ENCODE data around the gene ZNF79. TPM values are rescaled to one million over a fixed set of nuclear protein-coding genes. Genes with fewer than 3 reads are reported as not detected.

ZNF79 gene
- total and polyA plus RNA-seq, 9 of the 15 experiments (the other 6 are each of a cell fraction or from before 2014, with no cell fraction given): 0.62 to 7.0 (median 4.1) TPM

- TF ChIP-seq E2F1 (CRISPR knock-in tag; IDR thresholded peaks at IDR 0.05) (peak; percentile 68; the same call in 1 of the 2 replicates), POLR3G (IDR thresholded peaks at IDR 0.05; ENCODE audit: extremely low read depth, insufficient read length, insufficient replicate concordance) (no peak), SNIP1 (IDR thresholded peaks at IDR 0.05; ENCODE audit: low read depth) (no peak), CBFA2T2 (conservative IDR thresholded peaks at IDR 0.05) (peak; percentile 2; the same call in 1 of the 2 replicates), MAFK (IDR thresholded peaks at IDR 0.05; ENCODE audit: low read length) (no peak), CEBPG (CRISPR knock-in tag; IDR thresholded peaks at IDR 0.05) (0 out of 2 replicates have a peak, but pooled peaks have one; percentile 3), CEBPG (tag; conservative IDR thresholded peaks at IDR 0.05 in 1 of 2, IDR thresholded peaks at IDR 0.05 in 1 of 2) (no peak), ZNF3 (CRISPR knock-in tag; IDR thresholded peaks at IDR 0.05) (no peak), LEF1 (IDR thresholded peaks at IDR 0.05) (peak; percentile 57; the same call in 1 of the 2 replicates), SPI1 (IDR thresholded peaks at IDR 0.05; ENCODE audit: borderline replicate concordance, low read depth, low read length) (no peak), FOXP1 (CRISPR knock-in tag; IDR thresholded peaks at IDR 0.05) (peak; percentile 89; the same call in 1 of the 2 replicates), POLR2AphosphoS5 (IDR thresholded peaks at IDR 0.05; ENCODE audit: control insufficient read depth, insufficient read depth, low read depth, low read length) (peak; percentile 98), CBX1 (IDR thresholded peaks at IDR 0.05; ENCODE audit: low read depth) (peak; percentile 75; the same call in 1 of the 2 replicates), RBM14 (IDR thresholded peaks at IDR 0.05; ENCODE audit: borderline replicate concordance, insufficient read depth, low read depth, low read length) (no peak), HDAC1 (IDR thresholded peaks at IDR 0.05) (0 out of 4 replicates have a peak, but pooled peaks have one; percentile 65 to 80), TFAP4 (CRISPR knock-in tag; IDR thresholded peaks at IDR 0.05; ENCODE audit: borderline replicate concordance) (peak; percentile 85), THRAP3 (IDR thresholded peaks at IDR 0.05; ENCODE audit: borderline replicate concordance) (peak; percentile 91; the same call in 1 of the 2 replicates), ZNF444 (CRISPR knock-in tag; IDR thresholded peaks at IDR 0.05) (no peak), TAF7 (tag; IDR thresholded peaks at IDR 0.05) (peak; percentile 100), ZSCAN32 (CRISPR knock-in tag; IDR thresholded peaks at IDR 0.05) (no peak), ZNF778 (CRISPR knock-in tag; IDR thresholded peaks at IDR 0.05) (no peak), SMAD4 (CRISPR knock-in tag; conservative IDR thresholded peaks at IDR 0.05) (no peak), ZEB2 (IDR thresholded peaks at IDR 0.05) (no peak), TARDBP (IDR thresholded peaks at IDR 0.05) (no peak), FOXP4 (CRISPR knock-in tag; IDR thresholded peaks at IDR 0.05; ENCODE audit: borderline replicate concordance) (peak; percentile 75), ZBTB1 (CRISPR knock-in tag; IDR thresholded peaks at IDR 0.05; ENCODE audit: borderline replicate concordance, low read depth) (no peak)
Measured at GRCh38 chr9:127450830-127451607, 26.8 kb downstream of the ZNF79 start, which contains the start of the genes LRSAM1 and RPL12 (continued).
